GM18520 (cell line): ENCODE results near the gene GUCY2D.
A peak's percentile ranks its signal among the peaks of the same experiment; 100 is the strongest.
"Not testable (repeated sequence)": the region's sequence is repeated elsewhere in the genome, so short reads cannot be mapped to it uniquely, and the experiment has no call there.

Experiments
- ATAC-seq: cut with Tn5 transposase; IDR thresholded peaks from one replicate; pipeline ENCODE4 v1.9.1; 2021; ENCODE audit not compliant: unreplicated experiment

GUCY2D gene

DNA sequence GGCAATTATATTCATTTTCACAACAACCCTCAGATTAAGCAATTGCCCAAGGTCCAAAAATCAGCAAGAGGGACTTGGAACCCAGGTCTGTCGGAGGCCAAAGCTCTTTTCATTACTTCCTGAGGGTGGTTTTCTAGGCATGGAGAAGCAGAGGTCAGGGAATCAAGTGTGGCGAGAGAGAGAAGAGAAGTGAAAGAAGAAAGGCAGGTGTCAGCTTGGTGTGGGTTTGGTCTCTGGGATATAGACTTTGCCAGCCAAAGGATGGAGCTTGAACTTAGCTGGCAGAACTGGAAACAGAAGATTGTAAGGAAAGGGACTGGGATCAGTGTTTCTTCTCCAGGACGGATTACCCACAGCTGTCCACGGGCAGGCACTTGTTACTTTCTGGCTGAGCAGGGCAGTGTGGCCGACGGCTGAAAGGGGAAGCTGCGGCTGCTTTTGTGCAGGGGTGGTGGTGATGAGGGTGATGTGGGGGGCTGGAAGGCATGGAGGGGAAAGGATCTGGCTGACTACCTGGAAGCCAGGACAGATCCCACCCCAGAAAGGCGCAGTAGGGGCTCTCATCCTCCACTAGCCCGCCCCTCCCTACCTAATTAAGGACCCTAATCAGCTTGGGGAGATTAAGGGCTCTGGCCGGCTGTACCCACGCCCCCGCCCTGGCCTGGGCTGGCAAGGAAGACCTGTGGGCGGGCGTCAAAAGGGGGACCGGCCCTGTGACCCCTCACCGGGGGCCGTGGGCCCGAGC, at the start of gene GUCY2D:
Gene GUCY2D (plus strand): TSS at position 640 of the 745 bp plus-strand sequence. CDS start 433 bp downstream, outside the sequence.
- no peak for ATAC-seq

DNA sequence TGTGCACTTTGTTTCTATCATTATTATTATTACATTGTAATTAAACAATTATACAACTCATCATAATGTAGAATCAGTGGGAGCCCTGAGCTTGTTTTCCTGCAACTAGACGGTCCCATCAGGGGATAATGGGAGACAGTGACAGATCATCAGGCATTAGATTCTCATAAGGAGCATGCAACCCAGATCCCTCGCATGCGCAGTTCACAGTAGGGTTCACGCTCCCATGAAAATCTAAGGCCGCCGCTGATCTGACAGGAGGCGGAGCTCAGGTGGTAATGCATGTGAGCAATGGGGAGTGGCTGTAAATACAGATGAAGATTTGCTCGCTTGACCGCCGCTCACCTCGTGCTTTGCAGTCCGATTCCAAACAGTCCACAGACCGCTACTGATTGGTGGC, 49.1 kb upstream of the GUCY2D start:
- not testable (repeated sequence) for ATAC-seq

DNA sequence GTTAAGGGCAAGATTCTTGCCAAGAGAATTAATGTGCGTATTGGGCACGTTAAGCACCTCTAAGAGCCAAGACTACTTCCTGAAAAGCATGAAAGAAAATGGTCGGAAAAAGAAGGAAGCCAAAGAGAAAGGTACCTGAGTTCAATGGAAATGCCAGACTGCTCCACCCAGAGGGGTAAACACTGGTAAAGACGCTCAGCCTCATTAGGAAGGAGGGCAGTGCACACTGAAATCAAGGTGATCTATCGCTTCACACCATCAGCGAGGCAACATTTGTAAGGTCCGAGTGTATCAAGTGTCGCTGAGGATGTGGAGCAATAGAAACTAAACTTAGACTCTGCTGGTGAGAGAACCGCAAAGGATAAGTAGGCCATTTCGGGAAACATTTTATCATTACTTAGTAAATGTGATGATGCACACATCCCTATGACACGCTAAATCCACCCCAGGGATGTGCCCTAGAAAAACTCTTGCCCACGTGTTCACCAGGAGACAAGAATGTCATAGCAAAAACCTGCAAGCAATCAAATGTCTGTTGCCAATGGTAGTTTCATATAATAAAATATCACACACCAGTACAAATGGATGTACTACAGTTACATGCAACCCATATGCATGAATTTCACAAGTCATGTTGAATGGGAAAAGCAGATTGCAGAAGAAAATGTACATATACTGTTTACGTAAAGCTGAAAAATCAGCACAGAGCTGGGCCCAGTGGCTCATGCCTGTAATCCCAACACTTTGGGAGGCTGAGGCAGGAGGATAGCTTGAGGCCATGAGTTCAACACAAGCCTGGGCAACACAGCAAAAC, 46.8 kb upstream of the GUCY2D start:
- no peak for ATAC-seq

DNA sequence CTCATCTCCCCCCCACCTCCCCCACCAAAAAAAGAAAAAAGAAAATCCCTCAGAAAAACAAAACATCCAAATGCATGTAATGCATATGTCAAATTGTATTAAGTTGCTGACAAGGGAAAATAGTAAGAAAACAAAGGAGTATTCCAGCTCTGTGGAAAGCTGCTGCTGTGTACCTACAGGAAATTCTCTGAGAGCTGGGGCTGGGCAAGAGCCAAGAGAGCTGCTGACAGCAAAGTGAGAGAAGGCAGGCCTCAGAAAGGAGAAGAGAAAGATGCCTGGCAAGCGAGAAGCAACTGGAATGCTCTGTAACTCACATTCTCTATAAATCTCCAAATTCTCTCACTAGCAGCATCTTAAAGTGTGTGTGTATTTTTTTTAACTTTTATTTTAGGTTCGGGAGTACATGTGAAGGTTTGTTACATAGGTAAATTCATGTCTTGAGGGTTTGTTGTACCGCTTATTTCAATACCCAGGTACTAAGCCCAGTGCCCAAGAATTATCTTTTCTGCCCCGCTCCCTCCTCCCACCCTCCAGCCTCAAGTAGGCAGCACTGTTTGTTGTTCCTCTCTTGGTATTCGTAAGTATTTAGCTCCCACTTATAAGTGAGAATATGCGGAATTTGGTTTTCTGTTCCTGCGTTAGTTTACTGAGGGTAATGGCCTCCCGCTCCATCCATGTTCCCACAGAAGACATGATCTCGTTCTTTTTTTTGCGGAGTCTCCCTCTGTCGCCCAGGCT, 46.0 kb upstream of the GUCY2D start:
- no peak for ATAC-seq

DNA sequence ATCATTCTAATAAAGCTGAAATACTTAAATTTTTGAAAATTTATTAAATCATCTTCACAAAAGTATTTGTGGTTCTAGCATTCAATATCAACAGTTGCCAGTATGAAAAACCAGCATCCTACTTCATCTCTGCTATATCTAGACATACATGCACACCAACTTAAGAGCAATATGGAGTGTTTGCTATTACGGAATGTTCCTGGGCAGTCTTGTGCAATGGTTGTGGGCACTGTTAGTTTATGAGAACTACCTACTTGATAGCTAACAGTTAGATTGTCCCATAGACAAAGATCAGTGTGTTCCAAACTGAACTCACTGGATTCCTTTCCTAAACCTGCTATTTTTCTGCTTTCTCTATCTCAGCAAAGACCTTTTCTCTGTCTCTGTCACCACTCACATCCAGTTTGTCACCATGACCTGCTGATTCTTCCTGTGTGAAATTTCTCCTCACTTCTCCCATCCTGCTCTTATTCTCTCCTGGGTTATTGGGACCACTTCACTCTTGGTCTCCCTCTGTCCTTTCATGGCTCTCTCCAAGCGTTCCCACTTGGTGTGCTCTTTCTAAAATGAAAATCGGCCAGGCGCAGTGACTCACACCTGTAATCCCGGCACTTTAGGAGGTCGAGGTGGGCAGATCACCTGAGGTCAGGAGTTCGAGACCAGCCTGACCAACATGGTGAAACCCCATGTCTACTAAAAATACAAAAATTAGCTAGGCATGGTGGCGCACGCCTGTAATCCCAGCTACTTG, 42.7 kb upstream of the GUCY2D start:
- no peak for ATAC-seq

DNA sequence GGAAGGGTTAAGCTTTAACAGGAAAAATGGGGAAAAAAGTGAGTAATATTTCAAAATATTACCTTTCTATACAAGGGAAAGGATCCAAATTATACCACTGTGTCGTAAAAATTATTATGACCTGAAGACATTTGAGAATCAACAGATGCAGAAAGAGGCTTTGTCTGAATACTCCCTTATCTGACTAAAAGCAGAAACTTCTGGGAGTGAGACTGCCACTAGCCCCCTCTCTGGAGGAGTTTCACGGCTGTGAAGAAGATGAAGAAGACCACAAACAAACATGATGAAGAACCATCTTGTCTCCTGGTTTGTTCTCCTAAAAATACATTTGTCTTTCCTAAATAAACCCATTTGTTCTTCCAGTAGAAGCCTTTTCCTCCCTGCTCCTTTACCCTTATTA, 41.0 kb upstream of the GUCY2D start:
- ATAC-seq, result no peak

DNA sequence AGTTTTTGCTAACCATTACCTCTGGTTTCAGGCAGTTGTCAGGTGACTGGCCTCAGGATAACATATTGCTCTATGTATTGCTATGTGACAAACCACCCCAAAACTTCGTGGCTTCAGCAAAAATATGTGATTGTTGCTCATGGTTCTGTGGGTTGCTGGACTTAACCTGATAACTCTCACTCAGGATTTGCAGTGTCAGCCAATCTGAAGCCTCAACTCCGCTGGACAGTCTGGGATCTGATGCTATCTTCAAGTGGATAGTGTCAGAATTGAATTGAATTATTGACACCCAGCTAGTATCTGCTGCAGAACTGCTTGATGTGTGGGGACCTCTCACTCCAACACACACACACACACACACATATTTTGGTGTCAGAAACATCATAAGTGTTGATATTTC, 34.7 kb upstream of the GUCY2D start:
- no peak for ATAC-seq

DNA sequence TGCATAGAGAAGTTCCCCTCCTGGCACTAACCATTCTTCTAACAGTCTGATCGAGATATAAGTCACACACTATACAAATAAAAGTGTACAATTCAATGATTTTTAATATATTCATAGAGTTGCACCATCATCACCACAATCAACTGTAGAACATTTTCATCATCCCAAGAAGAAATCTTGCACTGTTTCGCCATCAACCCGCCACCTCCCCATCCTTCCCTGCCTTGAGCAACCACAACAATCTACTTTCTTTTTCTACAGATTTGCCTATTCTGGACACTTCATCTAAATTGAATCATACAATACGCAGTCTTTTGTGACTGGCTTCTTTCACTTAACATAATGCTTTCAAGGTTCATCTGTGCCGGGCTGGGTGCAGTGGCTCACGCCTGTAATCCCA, 33.0 kb upstream of the GUCY2D start:
- no peak for ATAC-seq

DNA sequence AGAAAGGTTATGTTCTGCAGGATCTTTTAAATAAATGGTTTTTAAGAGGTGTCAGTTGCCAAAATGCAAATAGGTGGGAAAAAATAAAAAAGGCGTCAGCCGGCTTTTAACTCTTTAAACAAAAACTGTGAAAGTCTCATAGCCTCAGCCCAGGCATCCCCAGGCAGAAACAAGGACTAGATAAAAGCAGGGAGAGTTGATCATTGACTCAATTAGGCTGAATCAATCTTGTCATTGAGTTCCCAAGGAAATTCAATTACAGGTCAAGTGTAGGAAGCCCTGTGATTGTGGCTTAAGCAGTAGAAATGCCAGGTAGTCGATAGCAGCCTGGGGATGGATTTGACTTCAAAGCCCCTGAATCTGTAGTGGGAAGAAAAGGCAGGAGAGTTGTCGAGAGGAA, 30.8 kb upstream of the GUCY2D start:
- ATAC-seq, result no peak

DNA sequence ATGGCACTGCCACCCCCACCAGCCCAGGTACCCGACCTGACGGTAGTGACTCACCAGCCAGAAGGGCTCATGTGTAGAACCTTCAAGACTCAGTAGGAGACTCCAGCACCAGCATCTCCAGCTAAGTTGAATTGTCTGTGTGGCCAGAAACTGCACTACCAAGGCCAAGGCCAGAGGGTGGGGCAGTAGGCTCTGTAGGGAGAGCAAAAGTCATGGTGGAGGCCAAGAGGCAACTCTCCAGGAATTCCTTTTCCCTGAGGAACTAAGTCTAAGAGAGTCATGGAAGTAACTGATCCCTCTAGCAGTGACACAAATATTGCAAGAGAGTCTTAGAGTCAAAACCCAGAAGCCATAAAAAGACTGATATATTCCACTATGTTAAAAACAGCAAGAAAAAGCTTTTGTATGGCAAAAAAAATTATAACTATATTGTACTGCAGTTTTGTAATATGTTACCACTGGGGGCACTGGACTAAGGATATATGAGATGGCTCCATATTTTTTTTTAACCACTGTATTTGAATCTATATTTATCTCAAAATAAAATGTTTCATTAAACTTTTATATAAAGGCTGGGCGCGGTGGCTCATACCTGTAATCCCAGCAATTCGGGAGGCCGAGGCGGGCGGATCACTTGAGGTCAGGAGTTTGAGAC, 30.2 kb upstream of the GUCY2D start:
- ATAC-seq, result no peak

DNA sequence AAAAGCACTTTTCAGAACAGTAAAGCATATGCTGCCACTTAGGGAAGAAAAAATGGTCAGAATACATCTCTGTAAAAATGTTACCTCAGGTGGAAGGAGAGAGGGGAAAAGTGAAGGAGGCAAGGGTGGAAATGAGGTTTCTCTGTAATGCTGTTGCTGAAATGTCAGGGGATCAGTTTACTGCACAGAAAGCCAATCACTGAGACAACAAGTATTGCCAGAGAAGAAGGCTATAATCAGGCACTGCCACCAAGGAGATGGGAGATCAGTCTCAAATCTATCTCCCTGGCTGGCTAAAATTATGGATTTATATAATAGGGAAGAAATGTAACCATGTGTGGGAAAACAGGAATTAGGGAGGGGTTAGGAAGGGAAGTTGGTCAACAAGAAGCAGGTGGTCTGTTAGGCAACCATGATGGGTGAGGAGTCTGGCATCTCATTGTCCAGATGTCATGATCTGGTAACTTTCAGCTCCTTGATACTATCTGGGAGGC, 27.7 kb upstream of the GUCY2D start:
- ATAC-seq, result no peak

DNA sequence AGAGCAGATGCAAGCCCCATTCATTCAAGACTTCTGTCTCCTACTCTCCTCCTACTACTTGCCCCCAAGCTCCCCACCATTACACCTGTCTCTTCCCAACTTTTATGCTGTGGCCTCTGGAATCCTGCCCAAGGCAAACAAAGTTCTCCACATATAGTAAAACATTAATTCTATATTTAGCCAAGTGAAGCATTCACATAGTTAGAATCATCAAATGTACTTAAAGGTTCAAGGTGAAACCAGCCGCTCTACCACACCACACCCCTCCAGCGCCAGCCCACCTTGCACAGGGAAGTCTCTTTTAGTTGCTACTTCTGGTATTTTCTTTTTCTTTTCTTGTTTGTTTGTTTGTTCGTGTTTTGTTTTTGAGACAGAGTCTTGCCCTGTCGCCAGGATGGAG, 25.4 kb upstream of the GUCY2D start:
- no peak for ATAC-seq

DNA sequence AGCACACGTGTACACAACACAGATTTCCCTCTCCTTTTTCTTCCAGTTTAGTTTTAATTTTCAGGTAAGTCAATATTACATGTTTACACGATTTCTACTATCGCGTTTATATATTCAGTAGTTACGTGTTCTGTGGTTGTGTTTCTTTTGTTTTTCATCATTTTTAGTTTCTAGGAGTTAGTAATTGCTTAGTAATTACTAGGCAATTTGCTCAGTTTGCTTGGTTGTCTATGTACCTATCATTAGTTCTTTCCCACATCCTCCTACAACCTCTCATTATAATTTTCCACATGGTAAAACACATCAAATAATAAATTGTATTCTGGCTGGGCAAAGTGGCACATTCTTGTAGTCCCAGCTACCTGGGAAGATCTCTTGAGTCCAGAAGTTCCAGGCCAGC, 24.6 kb upstream of the GUCY2D start:
- ATAC-seq, result no peak

DNA sequence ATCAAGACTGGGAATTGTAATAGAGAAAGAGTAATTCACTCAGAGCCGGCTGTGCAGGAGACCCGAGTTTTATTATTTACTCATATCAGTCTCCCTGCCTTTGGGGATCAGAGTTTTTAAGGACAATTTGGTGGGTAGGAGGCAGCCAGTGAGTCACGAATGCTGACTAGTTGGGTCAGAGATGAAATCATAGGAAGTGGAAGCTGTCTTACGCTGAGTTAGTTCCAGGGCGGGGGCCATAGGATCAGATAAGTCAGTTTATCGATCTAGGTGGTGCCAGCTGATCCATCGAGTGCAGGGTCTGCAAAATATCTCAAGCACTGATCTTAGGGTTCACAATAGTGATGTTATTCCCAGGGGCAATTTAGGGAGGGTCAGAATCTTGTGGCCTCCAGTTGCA, 20.2 kb upstream of the GUCY2D start:
- no peak for ATAC-seq

DNA sequence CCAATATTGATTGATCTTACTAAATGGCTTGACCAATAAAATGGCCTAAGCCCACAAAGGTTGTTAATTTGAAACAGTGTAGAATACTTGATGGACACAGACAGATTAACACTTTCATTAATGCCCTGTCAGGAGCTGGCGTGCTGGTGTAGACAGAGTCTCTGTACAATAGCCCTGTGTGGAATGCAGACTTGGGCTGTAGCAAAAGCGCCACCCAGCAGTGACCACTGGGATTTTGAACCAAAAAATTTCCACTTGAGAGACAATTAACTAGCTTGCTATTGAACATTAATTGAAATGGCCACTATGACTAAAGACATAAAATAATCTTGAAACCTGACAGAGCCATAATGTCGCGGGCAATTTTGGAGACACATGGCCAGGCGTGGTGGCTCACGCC, 19.7 kb upstream of the GUCY2D start:
- no peak for ATAC-seq

DNA sequence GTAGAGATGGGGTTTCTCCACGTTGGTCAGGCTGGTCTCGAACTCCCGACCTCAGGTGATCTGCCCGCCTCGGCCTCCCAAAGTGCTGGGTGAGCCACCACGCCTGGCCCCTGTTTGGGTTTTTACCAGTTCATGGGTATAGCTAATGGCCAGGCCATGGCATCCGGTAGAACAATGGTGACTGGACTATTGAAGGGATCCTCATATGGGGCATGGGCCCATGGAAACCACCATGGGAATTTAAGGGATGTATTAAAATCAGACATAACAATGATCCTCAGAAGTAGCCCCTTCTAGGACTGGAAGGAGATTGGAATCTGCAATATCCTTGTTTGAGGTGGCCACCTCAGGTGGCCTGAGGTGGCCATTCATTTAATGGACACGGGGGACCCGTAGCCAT, 17.5 kb upstream of the GUCY2D start:
- no peak for ATAC-seq

DNA sequence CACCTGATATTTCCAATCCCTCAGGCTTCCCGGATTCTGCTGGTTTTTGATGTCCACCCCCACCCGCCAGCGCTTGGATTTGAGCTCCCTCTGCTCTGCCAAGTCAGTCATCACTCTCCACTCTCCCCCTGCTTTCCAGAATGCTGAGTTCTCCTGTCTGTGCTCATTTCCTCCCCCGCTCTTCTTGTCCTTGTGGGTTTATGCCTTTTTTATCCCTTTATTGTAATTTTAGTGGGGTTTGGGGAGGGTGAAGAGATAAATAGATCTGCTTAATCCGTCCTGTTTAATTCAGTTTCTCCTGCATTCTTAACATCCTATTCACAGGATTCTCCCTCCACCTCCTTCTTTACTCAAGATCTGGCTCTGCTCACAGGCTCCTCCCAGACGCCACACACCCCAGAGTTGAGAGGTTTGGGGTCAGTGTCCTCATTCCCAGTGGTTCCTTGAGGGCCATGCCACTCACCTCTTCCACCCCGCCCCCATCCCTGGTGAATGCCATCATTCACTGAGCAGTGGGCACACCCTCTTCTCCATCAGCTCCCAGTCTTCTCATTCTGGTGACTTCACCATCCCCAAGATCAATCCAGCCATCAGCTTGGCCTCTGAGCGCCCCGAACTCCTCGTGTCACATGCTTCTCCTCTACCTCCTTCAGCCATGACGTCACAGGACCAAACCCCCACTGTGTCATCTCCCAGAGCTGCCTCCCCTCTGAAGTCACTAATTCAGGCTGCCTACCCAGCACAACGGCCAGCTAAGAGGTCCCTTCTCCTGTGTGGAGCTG, 15.1 kb upstream of the GUCY2D start:
- no peak for ATAC-seq

DNA sequence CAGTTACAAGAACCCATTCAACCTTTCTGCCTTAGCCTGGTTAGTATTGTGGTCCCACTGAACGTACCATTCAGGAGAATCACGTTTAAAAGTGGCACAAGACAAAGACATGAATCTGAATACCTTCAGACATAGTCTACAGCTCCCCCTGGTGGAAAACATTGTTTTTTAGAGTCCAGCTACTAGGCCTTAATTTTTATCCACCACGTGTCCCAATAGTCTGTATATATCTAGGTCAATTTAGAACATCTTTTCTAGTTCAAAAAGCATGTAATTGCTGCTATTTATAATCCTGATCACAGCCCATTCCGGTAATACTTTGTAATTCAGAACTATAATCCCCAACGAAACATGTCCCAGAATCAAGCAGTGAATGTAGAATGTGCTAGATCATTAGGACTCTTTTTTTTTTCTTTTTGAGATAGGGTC, 13.7 kb upstream of the GUCY2D start:
- no peak for ATAC-seq

DNA sequence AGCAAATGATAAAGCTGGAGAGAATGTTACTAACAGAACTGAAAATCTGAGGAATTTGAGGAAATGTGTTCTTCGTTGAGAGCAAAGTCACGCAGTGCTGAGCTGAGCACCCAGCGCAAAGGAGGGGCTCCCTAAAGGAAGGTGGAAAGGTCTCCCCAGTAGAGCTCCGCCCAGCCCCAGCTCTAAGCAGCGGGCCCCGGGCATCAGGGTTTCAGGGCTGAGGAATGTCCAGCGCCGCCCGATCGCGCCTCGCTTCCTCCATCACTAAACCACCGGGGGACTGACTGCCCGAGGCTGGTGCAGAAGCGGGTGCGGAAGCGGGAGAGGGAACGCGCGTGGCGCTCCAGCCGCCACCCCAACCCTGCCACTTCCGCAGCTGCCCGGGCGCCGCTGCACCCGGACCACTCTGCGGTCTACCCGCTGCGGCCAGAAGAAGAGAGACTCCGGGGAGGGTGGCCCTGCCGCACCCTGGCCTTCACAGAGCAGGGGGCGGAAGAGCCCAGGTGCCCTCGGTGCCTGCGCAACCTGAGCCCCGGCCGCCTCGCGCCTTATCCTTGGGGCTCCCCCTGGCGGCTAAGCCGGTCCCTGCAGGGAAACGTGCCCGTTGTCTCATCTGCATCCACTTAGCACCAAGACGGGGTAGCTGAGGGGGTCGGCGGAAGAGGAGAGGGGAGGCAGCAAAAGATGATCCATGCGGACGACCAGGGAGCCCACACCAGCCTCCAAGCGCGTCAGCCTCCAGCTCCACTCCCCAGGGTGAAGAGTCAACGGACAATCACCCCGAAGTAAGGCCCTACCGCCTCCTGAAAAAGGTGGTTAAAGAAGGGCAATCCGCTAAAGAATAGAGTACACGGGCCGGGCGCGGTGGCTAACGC, 12.4 kb upstream of the GUCY2D start:
- ATAC-seq, result peak; percentile 52
